Heart right ventricle (tissue), 16 donors: ENCODE results near the gene ITGB5. TPM values are rescaled to one million over a fixed set of nuclear protein-coding genes. Genes with fewer than 3 reads are reported as not detected.

Experiments
- ATAC-seq, 8 donors: fragments of 200-7000 bp; cut with Tn5 transposase; one replicate each; pipeline ENCODE4 v1.9.1; 2020; ENCODE audit warnings: mild to moderate bottlenecking in 8 of 8, moderate library complexity in 8 of 8, moderate number of reproducible peaks in 1 of 8
- DNase-seq, 2 donors: peaks; one replicate each; pipeline ENCODE4 v3.0.0-alpha.2; 2020
- H3K27ac ChIP-seq, 10 donors: fragments of 200-600 bp; sonication (generic) in 2 of 10; one replicate each; pipeline versions ENCODE4 v1.5.0 to v1.8.0; 2020 to 2022; ENCODE audit warnings: mild to moderate bottlenecking in 3 of 10
- H3K27me3 ChIP-seq, 7 donors: fragments of 200-600 bp; one replicate each; pipeline ENCODE4 v1.8.0; 2021 to 2022; ENCODE audit warnings: mild to moderate bottlenecking in 2 of 7
- H3K36me3 ChIP-seq, 9 donors: fragments of 200-600 bp; sonication (generic) in 1 of 9; one replicate each; pipeline versions ENCODE4 v1.5.0 to v1.8.0; 2020 to 2022; ENCODE audit warnings: mild to moderate bottlenecking in 2 of 9
- H3K4me1 ChIP-seq, 9 donors: fragments of 200-600 bp; sonication (generic) in 1 of 9; one replicate each; pipeline versions ENCODE4 v1.5.0 to v1.8.0; 2020 to 2022; ENCODE audit warnings: mild to moderate bottlenecking in 4 of 9
- H3K4me3 ChIP-seq, 10 donors: fragments of 200-600 bp; sonication (generic) in 2 of 10; one replicate each; pipeline versions ENCODE4 v1.5.0 to v1.8.0; 2020 to 2022; ENCODE audit warnings: mild to moderate bottlenecking in 7 of 10, moderate library complexity in 2 of 10
- H3K9me3 ChIP-seq, 11 donors: fragments of 200-600 bp in 10 of 11; sonication (generic) in 2 of 11; one replicate each; pipeline versions ENCODE4 v1.5.0 to v1.8.0; 2013 to 2022; ENCODE audit warnings: mild to moderate bottlenecking in 2 of 11, control low read depth in 1 of 11, moderate library complexity in 1 of 11
- whole genome bisulfite sequencing, 2 donors: extraction: QIAGEN DNeasy Blood & Tissue Kit; methylation state at CpG; one replicate each; pipeline ENCODE4 v1.1.7; 2013; ENCODE audit warnings: inconsistent platforms in 1 of 2; 5-methylcytosine and 5-hydroxymethylcytosine counted together
- intact Hi-C, 10 donors: fragments of 100-400 bp; cut with DNase I; formaldehyde crosslinking; loops; one replicate each; pipeline versions ENCODE4 v1.11.1 to v1.14.2; 2022
- polyA plus RNA-seq, 2 donors: library from polyadenylated mRNA; stranded (reverse); fragments of 200-250 nt; gene quantifications; one replicate each; pipeline ENCODE4 v1.2.3, GENCODE V29; 2013
- total RNA-seq, 10 donors: library from RNA; stranded (reverse); fragmentation: NEBNext Ultra II Directional in 3 of 10; extraction: Animal tissue kit (Norgen Biotek cat#: 25700) in 3 of 10; gene quantifications; one replicate each; pipeline versions ENCODE4 v1.2.1 to v1.2.4, GENCODE V29; 2021 to 2023
- TF ChIP-seq, protein P1 (sequence below), 9 donors: fragments of 200-600 bp; sonication (generic) in 2 of 9; IDR thresholded peaks; one replicate each; pipeline versions ENCODE4 v1.5.0 to v1.8.0; 2021 to 2022; ENCODE audit warnings: antibody characterized with exemption in 9 of 9, mild to moderate bottlenecking in 5 of 9, moderate library complexity in 1 of 9
- donor health status: Arrhythmogenic right ventricular cardiomyopathy.
- donor health status: ischemic (EF 13 %, LVEDD 7.1; RV severe dilation, severe dysfunction).
- donor health status: healthy with polysubstance abuse.
- donor health status: DM: no; HTN: yes; CAD: no.
- donor health status: DM: no; HTN: no; CAD: no.
- donor health status: ischemic (EF 25% LVEDD 6.9; RV normal size, moderate dysfunction).
- donor health status: ischemic (EF 25% LVEDD 5.7; RV mildly dilated, moderate dysfunction).
- donor health status: healthy.
- donor health status: DM: yes; HTN: yes; CAD: no.
- donor health status: Ischemic cardiomyopathy.
- donor health status: ischemic (EF 35%, LVEDD 5.7; RV mildly dilated, moderate dysfunction).
- donor health status: nonischemic (EF 11% LVEDD 7.7; RV severe dilation, severe dysfunction).
- donor health status: DM: yes; HTN: yes; CAD: no.
- donor health status: PGD.
- donor health status: ischemic (EF 29% LVEDD 5.4; RV normal size, mild dysfunction).
- donor health status: nonischemic (EF 23%, LVEDD 6.1; RV moderate dilation, normal function).

Gene ITGB5
- total and polyA plus RNA-seq, 12 donors, result 18.5 to 154 (median 108) TPM

DNA sequence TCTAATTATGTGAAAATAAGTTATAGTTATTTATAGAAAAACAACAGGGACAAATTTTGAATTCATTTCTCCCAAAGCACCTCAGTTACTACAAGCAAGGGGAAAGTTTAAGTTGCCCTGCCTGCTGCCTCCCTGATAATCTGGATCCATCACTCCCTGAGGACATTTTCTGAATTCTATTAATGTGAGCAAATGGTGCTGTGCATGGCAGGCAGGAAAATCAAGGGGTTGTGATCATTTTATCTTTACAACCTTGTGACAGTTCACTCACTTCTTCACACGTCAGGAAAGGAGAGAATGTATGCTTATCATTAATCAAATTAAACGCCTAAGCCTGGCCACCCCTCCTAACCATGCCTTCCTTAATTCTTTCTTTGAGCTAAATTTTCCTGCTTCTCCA is 39.3 kb downstream of the ITGB5 start:
- H3K36me3 ChIP-seq, result peaks cover 0 to 42% (median 10%) of the 10 kb centered on the region in 9 donors
- no peak for ATAC-seq
- DNase-seq, result no peak
- H3K27me3 ChIP-seq, result no peaks in the 10 kb centered on the region
- H3K4me1 ChIP-seq, result peaks cover 10 to 62% (median 35%) of the 10 kb centered on the region in 9 donors
- no peak overlapping the region for H3K4me3 ChIP-seq
- H3K9me3 ChIP-seq, result no peaks in the 10 kb centered on the region
- WGBS, 2 donors, result 71 to 83% methylated on average over 2 of the region's 2 CpGs
- no peak overlapping the region for H3K27ac ChIP-seq
- TF ChIP-seq, protein P1, sequence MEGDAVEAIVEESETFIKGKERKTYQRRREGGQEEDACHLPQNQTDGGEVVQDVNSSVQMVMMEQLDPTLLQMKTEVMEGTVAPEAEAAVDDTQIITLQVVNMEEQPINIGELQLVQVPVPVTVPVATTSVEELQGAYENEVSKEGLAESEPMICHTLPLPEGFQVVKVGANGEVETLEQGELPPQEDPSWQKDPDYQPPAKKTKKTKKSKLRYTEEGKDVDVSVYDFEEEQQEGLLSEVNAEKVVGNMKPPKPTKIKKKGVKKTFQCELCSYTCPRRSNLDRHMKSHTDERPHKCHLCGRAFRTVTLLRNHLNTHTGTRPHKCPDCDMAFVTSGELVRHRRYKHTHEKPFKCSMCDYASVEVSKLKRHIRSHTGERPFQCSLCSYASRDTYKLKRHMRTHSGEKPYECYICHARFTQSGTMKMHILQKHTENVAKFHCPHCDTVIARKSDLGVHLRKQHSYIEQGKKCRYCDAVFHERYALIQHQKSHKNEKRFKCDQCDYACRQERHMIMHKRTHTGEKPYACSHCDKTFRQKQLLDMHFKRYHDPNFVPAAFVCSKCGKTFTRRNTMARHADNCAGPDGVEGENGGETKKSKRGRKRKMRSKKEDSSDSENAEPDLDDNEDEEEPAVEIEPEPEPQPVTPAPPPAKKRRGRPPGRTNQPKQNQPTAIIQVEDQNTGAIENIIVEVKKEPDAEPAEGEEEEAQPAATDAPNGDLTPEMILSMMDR (IDR thresholded peaks at IDR 0.05), result no peak
- intact Hi-C loops, result no loop called here

DNA sequence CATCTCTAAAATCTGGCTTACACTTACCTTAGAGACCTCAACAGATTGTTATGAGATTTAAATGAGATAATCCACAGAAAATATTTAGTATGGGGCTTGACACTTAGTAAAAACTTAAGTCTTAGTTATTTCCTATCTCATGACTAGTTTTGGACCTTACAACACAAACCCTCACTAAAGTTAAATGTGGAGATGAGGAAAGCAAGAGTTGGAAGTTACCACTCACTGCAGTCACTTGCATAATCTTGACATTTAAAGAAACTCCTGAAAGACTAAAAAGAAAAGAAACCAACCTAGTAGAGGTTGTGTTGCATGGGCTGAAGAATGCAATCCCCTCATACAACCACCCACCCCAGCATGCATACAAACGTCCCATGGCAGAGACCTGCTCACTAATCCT is 40.1 kb downstream of the ITGB5 start:
- Histone ChIP-seq H3K27me3 (no peaks in the 10 kb centered on the region), H3K36me3 (peaks cover 0 to 50% (median 10%) of the 10 kb centered on the region in 9 donors), H3K4me3 (no peak overlapping the region), H3K4me1 (peaks cover 15 to 66% (median 35%) of the 10 kb centered on the region in 9 donors), H3K9me3 (no peaks in the 10 kb centered on the region), H3K27ac (peak overlapping the region in 1 of 10 donors; percentile 82)
- intact Hi-C loops, result no loop called here
- DNase-seq, result no peak
- ATAC-seq, result no peak
- WGBS, 2 donors, result 82 to 89% methylated on average over 1 of the region's 1 CpG
- TF ChIP-seq, protein P1 (IDR thresholded peaks at IDR 0.05), result no peak

DNA sequence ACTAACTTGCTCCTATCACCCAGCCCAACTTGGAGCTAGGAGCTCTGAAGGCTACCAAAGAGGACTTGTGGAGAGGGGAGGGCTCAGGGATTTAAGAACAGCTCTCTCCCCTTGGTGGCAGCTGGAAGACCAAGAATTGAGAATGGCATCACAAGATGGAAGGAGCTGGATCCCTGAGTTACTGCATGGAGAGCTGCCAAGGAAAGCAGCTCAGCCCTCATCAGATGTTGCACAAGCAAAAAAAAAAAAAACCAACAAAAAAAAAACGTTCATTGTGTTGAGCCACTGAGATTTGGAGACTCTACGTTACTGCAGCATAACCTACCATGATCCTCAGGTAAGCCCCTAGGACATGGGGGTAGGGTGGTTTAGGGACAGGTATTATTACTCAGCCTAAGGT is 41.0 kb downstream of the ITGB5 start:
- peak overlapping the region; percentile 13 to 82 (median 62) for H3K27ac ChIP-seq

DNA sequence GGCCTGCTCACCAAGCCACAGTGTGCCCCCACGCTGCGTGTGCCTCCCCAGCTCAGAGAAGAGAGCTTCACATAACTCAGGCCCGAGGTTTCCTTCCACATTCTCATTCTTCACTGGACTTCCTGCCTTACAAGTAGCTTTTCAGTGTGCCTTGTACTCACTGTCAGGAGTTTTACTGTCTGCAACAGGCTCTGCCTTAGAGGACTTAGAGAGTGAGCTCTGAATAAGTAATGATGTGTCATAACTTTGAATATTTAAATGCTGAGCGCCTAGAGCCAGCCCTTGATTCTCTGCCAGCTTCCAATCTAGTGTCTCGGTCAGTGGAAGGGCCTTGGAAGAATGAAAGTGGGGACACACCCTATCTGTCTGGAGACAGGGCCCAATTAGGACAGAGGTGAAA is 41.8 kb downstream of the ITGB5 start:
- DNase-seq (peak in 1 of 2 donors; percentile 38), ATAC-seq (peak; percentile 31 to 90 (median 72))
- Histone ChIP-seq H3K4me1 (peaks cover 14 to 57% (median 29%) of the 10 kb centered on the region in 9 donors), H3K9me3 (no peaks in the 10 kb centered on the region), H3K27ac (peak overlapping the region; percentile 13 to 82 (median 62)), H3K36me3 (peaks cover 0 to 67% (median 20%) of the 10 kb centered on the region in 9 donors), H3K4me3 (no peak overlapping the region), H3K27me3 (no peaks in the 10 kb centered on the region)
- 49 to 53% methylated on average over 5 of the region's 5 CpGs for WGBS, 2 donors
- TF ChIP-seq, protein P1 (IDR thresholded peaks at IDR 0.05), result no peak
- intact Hi-C loops, result no loop called here

More for the DNA sequence above, 41.0 kb downstream of the ITGB5 start:
- TF ChIP-seq, protein P1 (IDR thresholded peaks at IDR 0.05), result no peak
- intact Hi-C loops, result no loop called here
- WGBS, 2 donors, result 51 to 53% methylated on average over 2 of the region's 2 CpGs
- no peaks in the 10 kb centered on the region for H3K9me3 ChIP-seq
- peaks cover 14 to 59% (median 33%) of the 10 kb centered on the region in 9 donors for H3K4me1 ChIP-seq
- H3K27me3 ChIP-seq, result no peaks in the 10 kb centered on the region
- peak in 2 of 8 donors; percentile 24 to 38 for ATAC-seq
- H3K36me3 ChIP-seq, result peaks cover 0 to 59% (median 13%) of the 10 kb centered on the region in 9 donors
- H3K4me3 ChIP-seq, result no peak overlapping the region
- DNase-seq, result no peak
